Heart left ventricle (tissue), 16 donors: Measurements from ENCODE around the gene FAT4. TPM values are rescaled to one million over a fixed set of nuclear protein-coding genes. Genes with fewer than 3 reads are reported as not detected.

Source experiments
- ATAC-seq, 4 donors: fragments of 200-7000 bp; cut with Tn5 transposase; one replicate each; pipeline ENCODE4 v1.9.1; 2020 to 2022; ENCODE audit warnings: moderate library complexity in 4 of 4, mild to moderate bottlenecking in 3 of 4, moderate number of reproducible peaks in 1 of 4
- DNase-seq, 5 donors: peaks; one replicate each; pipeline ENCODE4 v3.0.0-alpha.2; 2020
- H3K27ac ChIP-seq, 12 donors: fragments of 200-600 bp; sonication (generic) in 4 of 12; one replicate each; pipeline versions ENCODE4 v1.5.0 to v1.8.0; 2016 to 2022; ENCODE audit warnings: mild to moderate bottlenecking in 2 of 12
- H3K27me3 ChIP-seq, 9 donors: fragments of 200-600 bp; sonication (generic) in 2 of 9; one replicate each; pipeline versions ENCODE4 v1.5.1 to v1.8.0; 2016 to 2022; ENCODE audit warnings: mild to moderate bottlenecking in 3 of 9
- H3K36me3 ChIP-seq, 9 donors: fragments of 200-600 bp; sonication (generic) in 2 of 9; one replicate each; pipeline versions ENCODE4 v1.5.0 to v1.8.0; 2018 to 2022; ENCODE audit warnings: mild to moderate bottlenecking in 2 of 9
- H3K4me1 ChIP-seq, 12 donors: fragments of 200-600 bp; sonication (generic) in 4 of 12; one replicate each; pipeline versions ENCODE4 v1.5.0 to v1.8.0; 2016 to 2022; ENCODE audit warnings: mild to moderate bottlenecking in 3 of 12
- H3K4me3 ChIP-seq, 12 donors: fragments of 200-600 bp; sonication (generic) in 4 of 12; one replicate each; pipeline versions ENCODE4 v1.5.0 to v1.8.0; 2017 to 2022; ENCODE audit warnings: mild to moderate bottlenecking in 9 of 12, moderate library complexity in 4 of 12
- H3K9me3 ChIP-seq, 12 donors: fragments of 200-600 bp; sonication (generic) in 4 of 12; one replicate each; pipeline versions ENCODE4 v1.5.0 to v1.8.0; 2016 to 2022; ENCODE audit warnings: mild to moderate bottlenecking in 1 of 12
- CTCF ChIP-seq, 12 donors: fragments of 200-600 bp; sonication (generic) in 4 of 12; IDR thresholded peaks; one replicate each; pipeline versions ENCODE4 v1.5.0 to v1.8.0; 2018 to 2022; ENCODE audit warnings: antibody characterized with exemption in 12 of 12, mild to moderate bottlenecking in 5 of 12
- POLR2A ChIP-seq, 2 donors: fragments of 450-650 bp; IDR thresholded peaks; one replicate each; pipeline ENCODE4 v1.6.1; 2017; ENCODE audit warnings: antibody characterized with exemption in 2 of 2, mild to moderate bottlenecking in 2 of 2, moderate library complexity in 2 of 2
- WGBS, 4 donors: extraction: QIAGEN DNeasy Blood & Tissue Kit in 2 of 4; methylation state at CpG; one replicate each; pipeline versions ENCODE4 v1.1.5 to v1.1.7; 2013 to 2018; 5-methylcytosine and 5-hydroxymethylcytosine counted together
- intact Hi-C, 10 donors: fragments of 100-400 bp; cut with DNase I; formaldehyde crosslinking; loops; one replicate each; pipeline versions ENCODE4 v1.11.1 to v1.14.2; 2022
- polyA plus RNA-seq, 2 donors: library from polyadenylated mRNA; stranded (reverse); fragments of 200-250 nt; gene quantifications; one replicate each; pipeline ENCODE4 v1.2.3, GENCODE V29; 2013
- total RNA-seq, 9 donors: library from RNA; depleted of rRNA in 2 of 9; stranded (reverse); fragments of >200 nt in 2 of 9; fragmentation: NEBNext Ultra II Directional in 3 of 9; extraction: Animal tissue kit (Norgen Biotek cat#: 25700) in 3 of 9; gene quantifications; one replicate each; pipeline versions ENCODE4 v1.1.0 to v1.2.4, GENCODE V29; 2016 to 2023
- donor health status: ischemic (EF 13 %, LVEDD 7.1; RV severe dilation, severe dysfunction).
- donor health status: healthy with polysubstance abuse.
- donor health status: DM: no; HTN: yes; CAD: no.
- donor health status: DM: no; HTN: no; CAD: no.
- donor health status: ischemic (EF 25% LVEDD 6.9; RV normal size, moderate dysfunction).
- donor health status: ischemic (EF 25% LVEDD 5.7; RV mildly dilated, moderate dysfunction).
- donor health status: healthy.
- donor health status: DM: yes; HTN: yes; CAD: no.
- donor health status: ischemic (EF 35%, LVEDD 5.7; RV mildly dilated, moderate dysfunction).
- donor health status: nonischemic (EF 11% LVEDD 7.7; RV severe dilation, severe dysfunction).
- donor health status: DM: yes; HTN: yes; CAD: no.
- donor health status: PGD.
- donor health status: ischemic (EF 29% LVEDD 5.4; RV normal size, mild dysfunction).
- donor health status: nonischemic (EF 23%, LVEDD 6.1; RV moderate dilation, normal function).

Gene FAT4
- total and polyA plus RNA-seq, 11 donors, result 1.3 to 16.3 (median 10.1) TPM

GRCh38 chr4:125303821-125304220, 10.9 kb upstream of the FAT4 start:
- no peak for ATAC-seq
- 78 to 86% (median 81%) methylated on average over 5 of the region's 5 CpGs for WGBS, 4 donors
- TF ChIP-seq CTCF (IDR thresholded peaks at IDR 0.05) (no peak), POLR2A (IDR thresholded peaks at IDR 0.05) (no peak)

GRCh38 chr4:125306112-125306511, 8.6 kb upstream of the FAT4 start:
- intact Hi-C loops, result no loop called here
- no peak for DNase-seq
- Histone ChIP-seq H3K27ac (no peak overlapping the region), H3K9me3 (peaks cover 0 to 7% (median 0%) of the 10 kb centered on the region in 12 donors), H3K27me3 (no peaks in the 10 kb centered on the region), H3K4me3 (no peak overlapping the region), H3K4me1 (no peaks in the 10 kb centered on the region), H3K36me3 (no peaks in the 10 kb centered on the region)
- WGBS, 4 donors, result 88 to 98% (median 95%) methylated on average over 1 of the region's 1 CpG
- ATAC-seq, result no peak
- TF ChIP-seq POLR2A (IDR thresholded peaks at IDR 0.05), result no peak
- TF ChIP-seq CTCF (IDR thresholded peaks at IDR 0.05), result no peak

More at GRCh38 chr4:125303821-125304220, 10.9 kb upstream of the FAT4 start:
- DNase-seq, result no peak
- Histone ChIP-seq H3K4me3 (no peak overlapping the region), H3K4me1 (no peaks in the 10 kb centered on the region), H3K9me3 (no peaks in the 10 kb centered on the region), H3K27me3 (no peaks in the 10 kb centered on the region), H3K36me3 (no peaks in the 10 kb centered on the region), H3K27ac (no peak overlapping the region)
- intact Hi-C loops, result no loop called here

GRCh38 chr4:125306533-125306932, 8.2 kb upstream of the FAT4 start:
- Histone ChIP-seq H3K27me3 (no peaks in the 10 kb centered on the region), H3K4me1 (no peaks in the 10 kb centered on the region), H3K4me3 (no peak overlapping the region), H3K27ac (no peak overlapping the region), H3K36me3 (no peaks in the 10 kb centered on the region), H3K9me3 (peaks cover 0 to 7% (median 0%) of the 10 kb centered on the region in 12 donors)
- intact Hi-C loops, result no loop called here
- DNase-seq (no peak), ATAC-seq (no peak)
- TF ChIP-seq CTCF (IDR thresholded peaks at IDR 0.05) (no peak), POLR2A (IDR thresholded peaks at IDR 0.05) (no peak)

- TF ChIP-seq CTCF (IDR thresholded peaks at IDR 0.05), result no peak
- no peak for TF ChIP-seq POLR2A (IDR thresholded peaks at IDR 0.05)
These were observed 3.3 kb upstream of the FAT4 start for GRCh38 chr4:125311503-125311902.

More at GRCh38 chr4:125311503-125311902, 3.3 kb upstream of the FAT4 start:
- intact Hi-C loops, result loop anchor here in 9 of 10 donors (5.0 to 10.0 kb wide), 7 partner anchors 83 to 1293 kb away; no protein-coding TSS in a partner anchor
- H3K36me3 ChIP-seq, result no peaks in the 10 kb centered on the region
- peaks cover 0 to 7% (median 0%) of the 10 kb centered on the region in 12 donors for H3K9me3 ChIP-seq
- no peak overlapping the region for H3K27ac ChIP-seq
- H3K4me1 ChIP-seq, result peaks cover 0 to 19% (median 8%) of the 10 kb centered on the region in 12 donors
- DNase-seq (no peak), ATAC-seq (no peak)
- no peak overlapping the region for H3K4me3 ChIP-seq
- H3K27me3 ChIP-seq, result peaks cover 0 to 25% (median 0%) of the 10 kb centered on the region in 9 donors
- WGBS, 4 donors, result 57 to 63% (median 63%) methylated on average over 2 of the region's 2 CpGs
